Heart right ventricle (tissue), 16 donors: ENCODE data around the gene IRF1. TPM values are rescaled to one million over a fixed set of nuclear protein-coding genes. Genes with fewer than 3 reads are reported as not detected.

ENCODE experiments used
- ATAC-seq, 8 donors: fragments of 200-7000 bp; cut with Tn5 transposase; one replicate each; pipeline ENCODE4 v1.9.1; 2020; ENCODE audit warnings: mild to moderate bottlenecking in 8 of 8, moderate library complexity in 8 of 8, moderate number of reproducible peaks in 1 of 8
- DNase-seq, 2 donors: peaks; one replicate each; pipeline ENCODE4 v3.0.0-alpha.2; 2020
- H3K27ac ChIP-seq, 10 donors: fragments of 200-600 bp; sonication (generic) in 2 of 10; one replicate each; pipeline versions ENCODE4 v1.5.0 to v1.8.0; 2020 to 2022; ENCODE audit warnings: mild to moderate bottlenecking in 3 of 10
- H3K27me3 ChIP-seq, 7 donors: fragments of 200-600 bp; one replicate each; pipeline ENCODE4 v1.8.0; 2021 to 2022; ENCODE audit warnings: mild to moderate bottlenecking in 2 of 7
- H3K36me3 ChIP-seq, 9 donors: fragments of 200-600 bp; sonication (generic) in 1 of 9; one replicate each; pipeline versions ENCODE4 v1.5.0 to v1.8.0; 2020 to 2022; ENCODE audit warnings: mild to moderate bottlenecking in 2 of 9
- H3K4me1 ChIP-seq, 9 donors: fragments of 200-600 bp; sonication (generic) in 1 of 9; one replicate each; pipeline versions ENCODE4 v1.5.0 to v1.8.0; 2020 to 2022; ENCODE audit warnings: mild to moderate bottlenecking in 4 of 9
- H3K4me3 ChIP-seq, 10 donors: fragments of 200-600 bp; sonication (generic) in 2 of 10; one replicate each; pipeline versions ENCODE4 v1.5.0 to v1.8.0; 2020 to 2022; ENCODE audit warnings: mild to moderate bottlenecking in 7 of 10, moderate library complexity in 2 of 10
- H3K9me3 ChIP-seq, 11 donors: fragments of 200-600 bp in 10 of 11; sonication (generic) in 2 of 11; one replicate each; pipeline versions ENCODE4 v1.5.0 to v1.8.0; 2013 to 2022; ENCODE audit warnings: mild to moderate bottlenecking in 2 of 11, control low read depth in 1 of 11, moderate library complexity in 1 of 11
- CTCF ChIP-seq, 9 donors: fragments of 200-600 bp; sonication (generic) in 2 of 9; IDR thresholded peaks; one replicate each; pipeline versions ENCODE4 v1.5.0 to v1.8.0; 2021 to 2022; ENCODE audit warnings: antibody characterized with exemption in 9 of 9, mild to moderate bottlenecking in 5 of 9, moderate library complexity in 1 of 9
- whole genome bisulfite sequencing, 2 donors: extraction: QIAGEN DNeasy Blood & Tissue Kit; methylation state at CpG; one replicate each; pipeline ENCODE4 v1.1.7; 2013; ENCODE audit warnings: inconsistent platforms in 1 of 2; 5-methylcytosine and 5-hydroxymethylcytosine counted together
- intact Hi-C, 10 donors: fragments of 100-400 bp; cut with DNase I; formaldehyde crosslinking; loops; one replicate each; pipeline versions ENCODE4 v1.11.1 to v1.14.2; 2022
- polyA plus RNA-seq, 2 donors: library from polyadenylated mRNA; stranded (reverse); fragments of 200-250 nt; gene quantifications; one replicate each; pipeline ENCODE4 v1.2.3, GENCODE V29; 2013
- total RNA-seq, 10 donors: library from RNA; stranded (reverse); fragmentation: NEBNext Ultra II Directional in 3 of 10; extraction: Animal tissue kit (Norgen Biotek cat#: 25700) in 3 of 10; gene quantifications; one replicate each; pipeline versions ENCODE4 v1.2.1 to v1.2.4, GENCODE V29; 2021 to 2023
- donor health status: Arrhythmogenic right ventricular cardiomyopathy.
- donor health status: ischemic (EF 13 %, LVEDD 7.1; RV severe dilation, severe dysfunction).
- donor health status: healthy with polysubstance abuse.
- donor health status: DM: no; HTN: yes; CAD: no.
- donor health status: DM: no; HTN: no; CAD: no.
- donor health status: ischemic (EF 25% LVEDD 6.9; RV normal size, moderate dysfunction).
- donor health status: ischemic (EF 25% LVEDD 5.7; RV mildly dilated, moderate dysfunction).
- donor health status: healthy.
- donor health status: DM: yes; HTN: yes; CAD: no.
- donor health status: Ischemic cardiomyopathy.
- donor health status: ischemic (EF 35%, LVEDD 5.7; RV mildly dilated, moderate dysfunction).
- donor health status: nonischemic (EF 11% LVEDD 7.7; RV severe dilation, severe dysfunction).
- donor health status: DM: yes; HTN: yes; CAD: no.
- donor health status: PGD.
- donor health status: ischemic (EF 29% LVEDD 5.4; RV normal size, mild dysfunction).
- donor health status: nonischemic (EF 23%, LVEDD 6.1; RV moderate dilation, normal function).

IRF1 gene
- total and polyA plus RNA-seq, 12 donors = 8.6 to 146 (median 17.7) TPM

GRCh38 chr5:132435447-132435846, 55.1 kb downstream of the IRF1 start:
- Histone ChIP-seq H3K4me1 (peaks cover 42 to 100% (median 94%) of the 10 kb centered on the region in 9 donors), H3K27me3 (no peaks in the 10 kb centered on the region), H3K9me3 (no peaks in the 10 kb centered on the region), H3K27ac (peak overlapping the region in 6 of 10 donors; percentile 26 to 90 (median 31)), H3K4me3 (no peak overlapping the region), H3K36me3 (peaks cover 0 to 16% (median 0%) of the 10 kb centered on the region in 9 donors)
- 97 to 100% methylated on average over 2 of the region's 2 CpGs for WGBS, 2 donors
- intact Hi-C loops = no loop called here
- TF ChIP-seq CTCF (IDR thresholded peaks at IDR 0.05) = no peak
- DNase-seq (no peak), ATAC-seq (no peak)

- Histone ChIP-seq H3K4me1 (peaks cover 41 to 100% (median 93%) of the 10 kb centered on the region in 9 donors), H3K27ac (peak overlapping the region in 9 of 10 donors; percentile 17 to 90 (median 27)), H3K27me3 (no peaks in the 10 kb centered on the region), H3K36me3 (peaks cover 0 to 20% (median 0%) of the 10 kb centered on the region in 9 donors), H3K4me3 (no peak overlapping the region), H3K9me3 (no peaks in the 10 kb centered on the region)
- WGBS, 2 donors = 63 to 67% methylated on average over 12 of the region's 12 CpGs
- ATAC-seq = peak in 1 of 8 donors; percentile 43
- no peak for DNase-seq
- no peak for TF ChIP-seq CTCF (IDR thresholded peaks at IDR 0.05)
- intact Hi-C loops = no loop called here
These were observed 55.9 kb downstream of the IRF1 start for GRCh38 chr5:132434416-132435286.

- H3K27ac ChIP-seq = peak overlapping the region in 7 of 10 donors; percentile 18 to 91 (median 47)
- no peak overlapping the region for H3K4me3 ChIP-seq
- H3K9me3 ChIP-seq = no peaks in the 10 kb centered on the region
- ATAC-seq (peak in 1 of 8 donors; percentile 20), DNase-seq (no peak)
- H3K4me1 ChIP-seq = peaks cover 36 to 100% (median 93%) of the 10 kb centered on the region in 9 donors
- 57 to 70% methylated on average over 6 of the region's 6 CpGs for WGBS, 2 donors
- intact Hi-C loops = no loop called here
- no peak for TF ChIP-seq CTCF (IDR thresholded peaks at IDR 0.05)
- peaks cover 0 to 20% (median 0%) of the 10 kb centered on the region in 9 donors for H3K36me3 ChIP-seq
- H3K27me3 ChIP-seq = no peaks in the 10 kb centered on the region
These were observed 57.4 kb downstream of the IRF1 start for GRCh38 chr5:132433141-132433540.

GRCh38 chr5:132431632-132432031, 58.9 kb downstream of the IRF1 start:
- no peak for ATAC-seq
- 81 to 89% methylated on average over 4 of the region's 4 CpGs for WGBS, 2 donors
- Histone ChIP-seq H3K36me3 (peaks cover 0 to 20% (median 0%) of the 10 kb centered on the region in 9 donors), H3K9me3 (no peaks in the 10 kb centered on the region), H3K27ac (peak overlapping the region in 2 of 10 donors; percentile 90 to 91), H3K27me3 (no peaks in the 10 kb centered on the region), H3K4me3 (no peak overlapping the region), H3K4me1 (peaks cover 37 to 100% (median 93%) of the 10 kb centered on the region in 9 donors)
- DNase-seq = no peak
- intact Hi-C loops = no loop called here
- TF ChIP-seq CTCF (IDR thresholded peaks at IDR 0.05) = no peak

Other genes with a start within 250 kb of the IRF1 start
- gene PDLIM4, start 233.1 kb downstream of the IRF1 start, total RNA-seq = 1 to 10 TPM; 2.1 to 8.7 (median 3.4) TPM
- 10 to 100 TPM in 1 of 2 donors, 1 to 10 TPM in 1; 3.4 to 15.3 TPM for gene PDLIM4, start 233.1 kb downstream of the IRF1 start, polyA plus RNA-seq
- gene SLC22A4, start 196.4 kb downstream of the IRF1 start, total RNA-seq = 1 to 10 TPM in 8 of 10 donors, under 1 TPM in 2; 0.39 to 9.0 (median 2.1) TPM
- gene SLC22A4, start 196.4 kb downstream of the IRF1 start, polyA plus RNA-seq = 1 to 10 TPM in 1 of 2 donors, under 1 TPM in 1; 0.51 to 2.7 TPM
- gene SLC22A5, start 121.1 kb downstream of the IRF1 start, total RNA-seq = 10 to 100 TPM; 10.3 to 36.8 (median 12.5) TPM
- gene SLC22A5, start 121.1 kb downstream of the IRF1 start, polyA plus RNA-seq = 10 to 100 TPM; 21.2 to 21.8 TPM
- not detected for gene IL5, start 52.7 kb upstream of the IRF1 start, total RNA-seq
- not detected for gene IL5, start 52.7 kb upstream of the IRF1 start, polyA plus RNA-seq
- 10 to 100 TPM; 26.6 to 38.5 (median 33.2) TPM for gene RAD50, start 66.2 kb upstream of the IRF1 start, total RNA-seq
- gene RAD50, start 66.2 kb upstream of the IRF1 start, polyA plus RNA-seq = 10 to 100 TPM in 1 of 2 donors, 1 to 10 TPM in 1; 6.8 to 11.6 TPM
- gene IL13, start 167.4 kb upstream of the IRF1 start, total RNA-seq = under 1 TPM in 1 of 10 donors, not detected in 9; 0.51 TPM
- gene IL13, start 167.4 kb upstream of the IRF1 start, polyA plus RNA-seq = under 1 TPM in 1 of 2 donors, not detected in 1; 0.01 TPM
- not detected for gene IL4, start 183.2 kb upstream of the IRF1 start, total RNA-seq
- gene IL4, start 183.2 kb upstream of the IRF1 start, polyA plus RNA-seq = not detected
- gene KIF3A, start 246.8 kb upstream of the IRF1 start, total RNA-seq = 10 to 100 TPM; 10.1 to 18.6 (median 13.1) TPM
- gene KIF3A, start 246.8 kb upstream of the IRF1 start, polyA plus RNA-seq = 10 to 100 TPM in 1 of 2 donors, 1 to 10 TPM in 1; 2.2 to 10.0 TPM